K562 (cell line): ENCODE data around the gene ALG14. TPM values are rescaled to one million over a fixed set of nuclear protein-coding genes. Genes with fewer than 3 reads are reported as not detected.

ENCODE experiments used
- ATAC-seq: fragments of 200-7000 bp; cut with Tn5 transposase; 3 replicates; pipeline ENCODE4 v1.9.1; 2020; ENCODE audit warnings: moderate library complexity
- BruUV-seq: library from RNA; stranded (reverse); fragments of 400-500 nt; replicated peaks from 2 replicates; lab custom pipeline; 2021; lab: Mats Ljungman, UMichigan
- CTCF ChIA-PET: fragments of 300-600 bp; formaldehyde crosslinking; extraction: SDS; loops from one replicate; lab custom pipeline; 2021; ENCODE audit warnings: low intra/inter-chr PET ratio; lab: Yijun Ruan, JAX
- POLR2A ChIA-PET: fragments of 300-600, 350-650 bp; sonication (Branson Sonifier 250); formaldehyde crosslinking; extraction: SDS; loops from one replicate; lab custom pipeline; 2021; ENCODE audit warnings: antibody characterized with exemption, inconsistent platforms; lab: Yijun Ruan, JAX
- DNase-seq, 4 experiments: peaks; one replicate each; pipeline versions ENCODE4 v3.0.0 to v3.0.0-alpha.2; 2011 to 2018; ENCODE audit warnings: low spot score in 3 of 4, mixed read lengths in 3 of 4; ENCODE audit errors: extremely low read depth in 1 of 4
- FAIRE-seq: peaks from 2 replicates; lab custom pipeline; 2011; peaks lifted over from hg19 to GRCh38; lab: Jason Lieb, UNC
- H2AFZ ChIP-seq: 2 replicates; pipeline ENCODE4 v1.6.0; 2011; ENCODE audit warnings: low read depth, low read length, control low read depth, inconsistent platforms
- H3K27ac ChIP-seq: fragments of 200-600 bp; 3 replicates; pipeline ENCODE4 v1.8.0; 2011; ENCODE audit warnings: low read depth, mild to moderate bottlenecking, control low read depth, inconsistent platforms, low read length, moderate library complexity, mixed read lengths; ENCODE audit errors: extremely low read depth
- H3K27me3 ChIP-seq, 2 experiments: fragments of 300-600 bp in 1 of 2; 2 replicates in 1 of 2; 3 replicates in 1 of 2; pipeline versions ENCODE4 v1.6.0 to v1.8.0; 2011; ENCODE audit warnings: inconsistent platforms in 2 of 2, low read length in 2 of 2, mild to moderate bottlenecking in 1 of 2, mixed read lengths in 1 of 2, moderate library complexity in 1 of 2; ENCODE audit not compliant: control insufficient read depth in 2 of 2, insufficient read depth in 2 of 2
- H3K36me3 ChIP-seq: fragments of 300-600 bp; 3 replicates; pipeline ENCODE4 v1.8.0; 2011; ENCODE audit warnings: mild to moderate bottlenecking, low read length, inconsistent platforms; ENCODE audit not compliant: control insufficient read depth, insufficient read depth
- H3K4me1 ChIP-seq, 2 experiments: fragments of 200-600 bp in 1 of 2; replicated peaks in 1 of 2; 2 replicates in 1 of 2; 3 replicates in 1 of 2; pipeline versions ENCODE4 v1.5.1 to v1.8.0; 2011; ENCODE audit warnings: inconsistent platforms in 2 of 2, low read length in 2 of 2, mild to moderate bottlenecking in 1 of 2, mixed read lengths in 1 of 2, moderate library complexity in 1 of 2; ENCODE audit not compliant: control insufficient read depth in 2 of 2, insufficient read depth in 2 of 2
- H3K4me2 ChIP-seq: 2 replicates; pipeline ENCODE4 v1.6.1; 2011; ENCODE audit warnings: low read length, control low read depth, inconsistent platforms, mixed read lengths; ENCODE audit not compliant: insufficient read depth
- H3K4me3 ChIP-seq: fragments of 200-600 bp; sonication (generic), shearing (Covaris generic); 2 replicates; pipeline ENCODE4 v1.5.1; 2016; ENCODE audit warnings: control low read depth, inconsistent platforms
- H3K79me2 ChIP-seq: fragments of 200-600 bp; 3 replicates; pipeline ENCODE4 v1.8.0; 2011; ENCODE audit warnings: low read length, inconsistent platforms; ENCODE audit not compliant: control insufficient read depth, insufficient read depth
- H3K9ac ChIP-seq, 2 experiments: 2 replicates each; pipeline versions ENCODE4 v1.6.0 to v1.6.1; 2011; ENCODE audit warnings: low read depth in 2 of 2, low read length in 2 of 2, control low read depth in 1 of 2, inconsistent platforms in 1 of 2, mild to moderate bottlenecking in 1 of 2, mixed read lengths in 1 of 2; ENCODE audit not compliant: insufficient read depth in 1 of 2
- H3K9me1 ChIP-seq: one replicate; pipeline ENCODE4 v1.6.0; 2011; ENCODE audit warnings: inconsistent platforms, mild to moderate bottlenecking, low read length, moderate library complexity; ENCODE audit not compliant: control insufficient read depth, insufficient read depth
- H3K9me3 ChIP-seq: replicated peaks from 2 replicates; pipeline ENCODE4 v1.5.1; 2011; ENCODE audit warnings: low read depth, low read length, inconsistent platforms; ENCODE audit not compliant: control insufficient read depth, insufficient read depth
- H4K20me1 ChIP-seq: replicated peaks from 2 replicates; pipeline ENCODE4 v1.6.1; 2011; ENCODE audit warnings: low read length, inconsistent platforms, mixed read lengths; ENCODE audit not compliant: control insufficient read depth, insufficient read depth
- ARID3B ChIP-seq: fragments of 250-450 bp; sonication (Bioruptor Pico); IDR thresholded peaks from 2 replicates; pipeline ENCODE4 v1.4.0; 2020; ENCODE audit warnings: borderline replicate concordance
- ELK1 ChIP-seq: sonication (generic); formaldehyde crosslinking; IDR thresholded peaks from 2 replicates; pipeline ENCODE4 v1.8.1; 2022; ENCODE audit warnings: missing genetic modification reagents
- HMGN3 ChIP-seq: IDR thresholded peaks from 2 replicates; pipeline ENCODE4 v1.6.1; 2011; ENCODE audit warnings: borderline replicate concordance, low read depth, mild to moderate bottlenecking, mixed read lengths, low read length; ENCODE audit not compliant: insufficient read length; ENCODE audit errors: extremely low read depth
- HNRNPL ChIP-seq: fragments of 200-400 bp; formaldehyde crosslinking; IDR thresholded peaks from 2 replicates; pipeline ENCODE4 v1.6.1; 2017; ENCODE audit warnings: low read depth, mild to moderate bottlenecking, low read length
- KDM4B ChIP-seq, 2 experiments: fragments of 450-650 bp in 1 of 2; sonication (generic) in 1 of 2; IDR thresholded peaks; 2 replicates each; pipeline ENCODE4 v1.6.1; 2016 to 2017; ENCODE audit warnings: borderline replicate concordance in 2 of 2, antibody characterized with exemption in 1 of 2, low read depth in 1 of 2, mild to moderate bottlenecking in 1 of 2
- LARP7 ChIP-seq: fragments of 450-650 bp; IDR thresholded peaks from 2 replicates; pipeline ENCODE4 v1.6.1; 2016
- MCM3 ChIP-seq: fragments of 450-650 bp; IDR thresholded peaks from 2 replicates; pipeline ENCODE4 v1.6.1; 2016
- MTA2 ChIP-seq: fragments of 450-650 bp; IDR thresholded peaks from 2 replicates; pipeline ENCODE4 v1.6.1; 2016; ENCODE audit warnings: low read depth
- PTRF ChIP-seq: fragments of 450-650 bp; IDR thresholded peaks from 2 replicates; pipeline ENCODE4 v1.6.1; 2016; ENCODE audit warnings: mild to moderate bottlenecking, missing genetic modification characterization, missing compliant biosample characterization
- RUNX1 ChIP-seq: sonication (generic); IDR thresholded peaks from 2 replicates; pipeline ENCODE4 v1.6.1; 2016; ENCODE audit warnings: antibody characterized with exemption, low read depth
- SRSF7 ChIP-seq: fragments of 200-400 bp; formaldehyde crosslinking; optimal IDR thresholded peaks from 2 replicates; pipeline ENCODE3; 2017; ENCODE audit warnings: mild to moderate bottlenecking, low read depth, low read length
- STAT5B ChIP-seq: fragments of 250-450 bp; sonication (Bioruptor Pico); IDR thresholded peaks from 2 replicates; pipeline ENCODE4 v1.8.0; 2021; ENCODE audit warnings: mild to moderate bottlenecking, inconsistent platforms
- ZNF263 ChIP-seq: sonication (generic); formaldehyde crosslinking; IDR thresholded peaks from 2 replicates; pipeline ENCODE4 v1.8.0; 2022; ENCODE audit warnings: mild to moderate bottlenecking, missing genetic modification reagents, borderline replicate concordance
- ZNF512 ChIP-seq: IDR thresholded peaks from 2 replicates; pipeline ENCODE4 v1.6.1; 2016; ENCODE audit warnings: missing genetic modification characterization, missing compliant biosample characterization
- ZNF740 ChIP-seq, 3 experiments: fragments of 200-800 bp in 1 of 3; sonication (Bioruptor generic) in 1 of 3; sonication (generic) in 1 of 3; formaldehyde crosslinking in 1 of 3; IDR thresholded peaks; 2 replicates each; pipeline versions ENCODE4 v1.6.1 to v1.8.0; 2016 to 2022; ENCODE audit warnings: mild to moderate bottlenecking in 2 of 3, missing compliant biosample characterization in 2 of 3, missing genetic modification characterization in 2 of 3, missing genetic modification reagents in 1 of 3
- WGBS: fragments of 100-300 bp; shearing (Covaris generic); methylation state at CpG from one replicate; pipeline ENCODE4 v1.1.6; 2016; ENCODE audit warnings: low coverage, mixed read lengths; ENCODE audit not compliant: insufficient coverage; ENCODE audit errors: missing lambda C conversion rate; 5-methylcytosine and 5-hydroxymethylcytosine counted together
- in situ Hi-C: fragments of 300-500 bp; cut with MboI; formaldehyde crosslinking; loops from 4 replicates; pipeline ENCODE4 v1.15.0; 2018; ENCODE audit warnings: inconsistent platforms, mixed read lengths
- intact Hi-C: fragments of 100-400 bp; cut with micrococcal nuclease; formaldehyde crosslinking; loops from 2 replicates; pipeline ENCODE4 v1.14.2; 2022
- polyA plus RNA-seq, 8 experiments: library from polyadenylated mRNA; depleted of rRNA in 4 of 8; stranded (reverse) in 5 of 8; unstranded in 3 of 8; fragments of >200 nt; fragmentation: Nextera tagmentation in 2 of 8; fragmentation: Illumina TruSeq in 1 of 8; extraction: Ambion mirVana in 2 of 8; extraction: Trizol in 1 of 8; gene quantifications; 2 replicates each; pipeline versions ENCODE4 v1.2.1 to v1.2.3, GENCODE V29; 2011 to 2014; ENCODE audit warnings: inconsistent platforms in 1 of 8, missing spikeins in 1 of 8
- total RNA-seq, 7 experiments: library from RNA; depleted of rRNA in 6 of 7; stranded (reverse); fragments of >200 nt in 6 of 7; fragmentation: Illumina TruSeq in 2 of 7; extraction: Trizol in 2 of 7; gene quantifications; 2 replicates each; pipeline versions ENCODE4 v1.2.1 to v1.2.3, GENCODE V29; 2011 to 2021; ENCODE audit warnings: low replicate concordance in 1 of 7

ALG14 gene
- total and polyA plus RNA-seq, 9 of the 15 experiments (the other 6 are each of a cell fraction or from before 2014, with no cell fraction given): 2.8 to 16.2 (median 4.9) TPM

- H2AFZ ChIP-seq: no peak overlapping the region
- TF ChIP-seq LARP7 (no peak), RUNX1 (no peak), PTRF (tag) (no peak), ARID3B (no peak), KDM4B (IDR thresholded peaks at IDR 0.05; ENCODE audit: borderline replicate concordance in 2 of 2, low read depth in 1 of 2) (no peak), HMGN3 (no peak), STAT5B (no peak), SRSF7 (no peak), ELK1 (CRISPR knock-in tag) (no peak), HNRNPL (no peak), MTA2 (no peak), ZNF512 (tag) (no peak), ZNF740 (CRISPR knock-in tag; IDR thresholded peaks at IDR 0.05) (no peak), ZNF740 (tag; IDR thresholded peaks at IDR 0.05) (no peak), ZNF263 (CRISPR knock-in tag) (no peak), MCM3 (no peak)
- no peak overlapping the region for H3K4me2 ChIP-seq
- no peak overlapping the region for H3K4me3 ChIP-seq
- H3K9me1 ChIP-seq: no peaks in the 10 kb centered on the region
- no peaks in the 10 kb centered on the region for H4K20me1 ChIP-seq
- BruUV-seq: no TSS peak
- intact Hi-C loops (no loop called here), in situ Hi-C loops (no loop called here)
- H3K27me3 ChIP-seq: peaks cover 8 to 10% of the 10 kb centered on the region in 2 experiments; a peak in 3 of 5 replicates
- no peaks in the 10 kb centered on the region for H3K9me3 ChIP-seq
- H3K36me3 ChIP-seq: no peaks in the 10 kb centered on the region
- no peaks in the 10 kb centered on the region for H3K4me1 ChIP-seq
- H3K79me2 ChIP-seq: no peaks in the 10 kb centered on the region
- POLR2A ChIA-PET: interaction anchor here (0.6 kb wide), 1 partner anchor 38 kb away, joined by 3 read pairs; no protein-coding TSS in a partner anchor
- DNase-seq (no peak), ATAC-seq (no peak), FAIRE-seq (no peak)
- no peak overlapping the region for H3K27ac ChIP-seq
- H3K9ac ChIP-seq: no peak overlapping the region
- WGBS: 0% methylated on average over 3 of the region's 3 CpGs
- CTCF ChIA-PET: no interaction called here
Observed at GRCh38 chr1:94946886-94947285, 125.9 kb downstream of the ALG14 start.
